ENCODE data around the gene MTA2.

MTA2 gene

GRCh38 chr11:62612366-62613290 lies 11.0 kb upstream of the MTA2 start, which contains the start of the genes EML3 and ROM1:
Gene EML3, minus strand, starts transcription at chr11:62612775. Its CDS starts 318 bp downstream, at chr11:62612457.
Gene ROM1, plus strand, starts transcription at chr11:62613257. Its CDS starts 25 bp downstream, at chr11:62613282.
- H3K9me3 ChIP-seq (ENCODE audit: control insufficient read depth, insufficient read depth, low read length) = no peaks in the 10 kb centered on the region
- H3K27ac ChIP-seq (ENCODE audit: low read length) = no peak within 1 kb of the TSS
- no peak for DNase-seq (ENCODE audit: low read depth, low spot score)
- no peaks in the 10 kb centered on the region; the same call in 1 of the 2 replicates for H3K4me1 ChIP-seq (ENCODE audit: control insufficient read depth, insufficient read depth, low read length)
- H3K36me3 ChIP-seq (ENCODE audit: control insufficient read depth, insufficient read depth, low read length) = no peaks in the 10 kb centered on the region; the same call in 1 of the 2 replicates
- peak within 1 kb of the TSS; percentile 66; the same call in 1 of the 2 replicates for H3K4me3 ChIP-seq (ENCODE audit: low read length)
- no CpG with 5 or more reads among the region's 91 CpGs for WGBS (ENCODE audit: insufficient coverage, insufficient read length)
- no peaks in the 10 kb centered on the region for H3K27me3 ChIP-seq (ENCODE audit: control insufficient read depth, insufficient read depth, low read length)

GRCh38 chr11:62611705-62612365 lies 10.2 kb upstream of the MTA2 start:
- H3K4me3 ChIP-seq (ENCODE audit: low read length) = peak overlapping the region; percentile 66; the same call in 1 of the 2 replicates
- H3K27me3 ChIP-seq (ENCODE audit: control insufficient read depth, insufficient read depth, low read length) = no peaks in the 10 kb centered on the region
- H3K27ac ChIP-seq (ENCODE audit: low read length) = no peak overlapping the region
- H3K4me1 ChIP-seq (ENCODE audit: control insufficient read depth, insufficient read depth, low read length) = no peaks in the 10 kb centered on the region; the same call in 1 of the 2 replicates
- H3K9me3 ChIP-seq (ENCODE audit: control insufficient read depth, insufficient read depth, low read length) = no peaks in the 10 kb centered on the region
- WGBS (ENCODE audit: insufficient coverage, insufficient read length) = no CpG with 5 or more reads among the region's 34 CpGs
- no peak for DNase-seq (ENCODE audit: low read depth, low spot score)
- H3K36me3 ChIP-seq (ENCODE audit: control insufficient read depth, insufficient read depth, low read length) = no peaks in the 10 kb centered on the region; the same call in 1 of the 2 replicates

- H3K9me3 ChIP-seq (ENCODE audit: control insufficient read depth, insufficient read depth, low read length) = no peaks in the 10 kb centered on the region
- no peaks in the 10 kb centered on the region for H3K27me3 ChIP-seq (ENCODE audit: control insufficient read depth, insufficient read depth, low read length)
- H3K4me1 ChIP-seq (ENCODE audit: control insufficient read depth, insufficient read depth, low read length) = no peaks in the 10 kb centered on the region; the same call in 1 of the 2 replicates
- DNase-seq (ENCODE audit: low read depth, low spot score) = no peak
- no peak overlapping the region for H3K27ac ChIP-seq (ENCODE audit: low read length)
- H3K36me3 ChIP-seq (ENCODE audit: control insufficient read depth, insufficient read depth, low read length) = no peaks in the 10 kb centered on the region
- H3K4me3 ChIP-seq (ENCODE audit: low read length) = peak overlapping the region; percentile 66; the same call in 1 of the 2 replicates
- WGBS (ENCODE audit: insufficient coverage, insufficient read length) = no CpG with 5 or more reads among the region's 28 CpGs
Measured at GRCh38 chr11:62610814-62611704, 9.4 kb upstream of the MTA2 start.

- H3K4me3 ChIP-seq (ENCODE audit: low read length) = no peak overlapping the region
- no peaks in the 10 kb centered on the region for H3K36me3 ChIP-seq (ENCODE audit: control insufficient read depth, insufficient read depth, low read length)
- H3K4me1 ChIP-seq (ENCODE audit: control insufficient read depth, insufficient read depth, low read length) = no peaks in the 10 kb centered on the region; the same call in 1 of the 2 replicates
- no peaks in the 10 kb centered on the region for H3K9me3 ChIP-seq (ENCODE audit: control insufficient read depth, insufficient read depth, low read length)
- no peak for DNase-seq (ENCODE audit: low read depth, low spot score)
- WGBS (ENCODE audit: insufficient coverage, insufficient read length) = no CpG with 5 or more reads among the region's 6 CpGs
- H3K27ac ChIP-seq (ENCODE audit: low read length) = no peak overlapping the region
- no peaks in the 10 kb centered on the region for H3K27me3 ChIP-seq (ENCODE audit: control insufficient read depth, insufficient read depth, low read length)
Measured at GRCh38 chr11:62610403-62610802, 8.7 kb upstream of the MTA2 start.

- no CpG with 5 or more reads among the region's 12 CpGs for WGBS (ENCODE audit: insufficient coverage, insufficient read length)
- Histone ChIP-seq H3K9me3 (ENCODE audit: control insufficient read depth, insufficient read depth, low read length) (no peaks in the 10 kb centered on the region), H3K36me3 (ENCODE audit: control insufficient read depth, insufficient read depth, low read length) (no peaks in the 10 kb centered on the region), H3K27ac (ENCODE audit: low read length) (no peak overlapping the region), H3K4me3 (ENCODE audit: low read length) (no peak overlapping the region), H3K4me1 (ENCODE audit: control insufficient read depth, insufficient read depth, low read length) (no peaks in the 10 kb centered on the region; the same call in 1 of the 2 replicates), H3K27me3 (ENCODE audit: control insufficient read depth, insufficient read depth, low read length) (no peaks in the 10 kb centered on the region; the same call in 1 of the 2 replicates)
- DNase-seq (ENCODE audit: low read depth, low spot score) = no peak
Measured at GRCh38 chr11:62608776-62609175, 7.1 kb upstream of the MTA2 start.

GRCh38 chr11:62607714-62608113 lies 6.0 kb upstream of the MTA2 start:
- Histone ChIP-seq H3K36me3 (ENCODE audit: control insufficient read depth, insufficient read depth, low read length) (no peaks in the 10 kb centered on the region), H3K27ac (ENCODE audit: low read length) (no peak overlapping the region), H3K9me3 (ENCODE audit: control insufficient read depth, insufficient read depth, low read length) (no peaks in the 10 kb centered on the region), H3K4me3 (ENCODE audit: low read length) (no peak overlapping the region), H3K27me3 (ENCODE audit: control insufficient read depth, insufficient read depth, low read length) (peaks cover 3% of the 10 kb centered on the region; the same call in 1 of the 2 replicates), H3K4me1 (ENCODE audit: control insufficient read depth, insufficient read depth, low read length) (no peaks in the 10 kb centered on the region; the same call in 1 of the 2 replicates)
- WGBS (ENCODE audit: insufficient coverage, insufficient read length) = no CpG with 5 or more reads among the region's 4 CpGs
- no peak for DNase-seq (ENCODE audit: low read depth, low spot score)

GRCh38 chr11:62605902-62606301 lies 4.2 kb upstream of the MTA2 start:
- Histone ChIP-seq H3K9me3 (ENCODE audit: control insufficient read depth, insufficient read depth, low read length) (no peaks in the 10 kb centered on the region), H3K4me1 (ENCODE audit: control insufficient read depth, insufficient read depth, low read length) (no peaks in the 10 kb centered on the region; the same call in 1 of the 2 replicates), H3K27ac (ENCODE audit: low read length) (no peak overlapping the region), H3K36me3 (ENCODE audit: control insufficient read depth, insufficient read depth, low read length) (no peaks in the 10 kb centered on the region), H3K4me3 (ENCODE audit: low read length) (no peak overlapping the region), H3K27me3 (ENCODE audit: control insufficient read depth, insufficient read depth, low read length) (peaks cover 3% of the 10 kb centered on the region; the same call in 1 of the 2 replicates)
- DNase-seq (ENCODE audit: low read depth, low spot score) = no peak
- no CpG with 5 or more reads among the region's 15 CpGs for WGBS (ENCODE audit: insufficient coverage, insufficient read length)

GRCh38 chr11:62605467-62605866 lies 3.8 kb upstream of the MTA2 start:
- H3K9me3 ChIP-seq (ENCODE audit: control insufficient read depth, insufficient read depth, low read length) = no peaks in the 10 kb centered on the region
- H3K27me3 ChIP-seq (ENCODE audit: control insufficient read depth, insufficient read depth, low read length) = peaks cover 3% of the 10 kb centered on the region; the same call in 1 of the 2 replicates
- no peaks in the 10 kb centered on the region for H3K4me1 ChIP-seq (ENCODE audit: control insufficient read depth, insufficient read depth, low read length)
- no peak overlapping the region for H3K4me3 ChIP-seq (ENCODE audit: low read length)
- DNase-seq (ENCODE audit: low read depth, low spot score) = no peak
- WGBS (ENCODE audit: insufficient coverage, insufficient read length) = no CpG with 5 or more reads among the region's 6 CpGs
- no peaks in the 10 kb centered on the region for H3K36me3 ChIP-seq (ENCODE audit: control insufficient read depth, insufficient read depth, low read length)
- H3K27ac ChIP-seq (ENCODE audit: low read length) = no peak overlapping the region

- DNase-seq (ENCODE audit: low read depth, low spot score) = no peak
- H3K9me3 ChIP-seq (ENCODE audit: control insufficient read depth, insufficient read depth, low read length) = no peaks in the 10 kb centered on the region
- WGBS (ENCODE audit: insufficient coverage, insufficient read length) = no CpG with 5 or more reads among the region's 13 CpGs
- H3K36me3 ChIP-seq (ENCODE audit: control insufficient read depth, insufficient read depth, low read length) = no peaks in the 10 kb centered on the region
- H3K27me3 ChIP-seq (ENCODE audit: control insufficient read depth, insufficient read depth, low read length) = peaks cover 3% of the 10 kb centered on the region; the same call in 1 of the 2 replicates
- H3K4me1 ChIP-seq (ENCODE audit: control insufficient read depth, insufficient read depth, low read length) = peaks cover 3% of the 10 kb centered on the region; the same call in 1 of the 2 replicates
- no peak overlapping the region for H3K27ac ChIP-seq (ENCODE audit: low read length)
- H3K4me3 ChIP-seq (ENCODE audit: low read length) = no peak overlapping the region
Measured at GRCh38 chr11:62604460-62605120, 2.9 kb upstream of the MTA2 start.

All from iPS DF 6.9 (cell line).